22Rv1 (cell line): ENCODE measurements around the gene HOXD3.

Experiments
- H3K27ac ChIP-seq: fragments of 450-650 bp; 2 replicates; pipeline ENCODE4 v1.5.1; 2017
- CTCF ChIP-seq: fragments of 450-650 bp; IDR thresholded peaks from 2 replicates; pipeline ENCODE4 v1.5.1; 2017; ENCODE audit warnings: mild to moderate bottlenecking
- ZFX ChIP-seq: fragments of 450-650 bp; IDR thresholded peaks from 2 replicates; pipeline ENCODE4 v1.6.1; 2017; ENCODE audit warnings: antibody characterized with exemption, borderline replicate concordance

Gene HOXD3

GRCh38 chr2:176170602-176171305 lies 13.6 kb downstream of the HOXD3 start:
- TF ChIP-seq CTCF (no peak), ZFX (no peak)
- H3K27ac ChIP-seq = no peak overlapping the region

- no peak overlapping the region for H3K27ac ChIP-seq
- TF ChIP-seq CTCF (no peak), ZFX (no peak)
These were observed 14.4 kb downstream of the HOXD3 start for GRCh38 chr2:176171351-176172006.

GRCh38 chr2:176172007-176172894 lies 15.1 kb downstream of the HOXD3 start:
- TF ChIP-seq ZFX (no peak), CTCF (no peak)
- H3K27ac ChIP-seq = no peak overlapping the region

GRCh38 chr2:176172895-176173566 lies 15.9 kb downstream of the HOXD3 start:
- no peak for TF ChIP-seq ZFX
- H3K27ac ChIP-seq = no peak overlapping the region

GRCh38 chr2:176173567-176174381 lies 16.7 kb downstream of the HOXD3 start:
- no peak for TF ChIP-seq CTCF
- no peak for TF ChIP-seq ZFX
- H3K27ac ChIP-seq = no peak overlapping the region

GRCh38 chr2:176174382-176174823 lies 17.3 kb downstream of the HOXD3 start:
- TF ChIP-seq CTCF (no peak), ZFX (no peak)
- H3K27ac ChIP-seq = no peak overlapping the region
